Activated CD4-positive, alpha-beta T cell treated with anti-CD3 and anti-CD28 coated beads for 4 hours (primary cell): ENCODE results near the gene TXNDC11.

Experiments used
- DNase-seq, 2 donors: peaks; one replicate each; pipeline ENCODE4 v3.0.0-alpha.2; 2020

Gene TXNDC11

DNA sequence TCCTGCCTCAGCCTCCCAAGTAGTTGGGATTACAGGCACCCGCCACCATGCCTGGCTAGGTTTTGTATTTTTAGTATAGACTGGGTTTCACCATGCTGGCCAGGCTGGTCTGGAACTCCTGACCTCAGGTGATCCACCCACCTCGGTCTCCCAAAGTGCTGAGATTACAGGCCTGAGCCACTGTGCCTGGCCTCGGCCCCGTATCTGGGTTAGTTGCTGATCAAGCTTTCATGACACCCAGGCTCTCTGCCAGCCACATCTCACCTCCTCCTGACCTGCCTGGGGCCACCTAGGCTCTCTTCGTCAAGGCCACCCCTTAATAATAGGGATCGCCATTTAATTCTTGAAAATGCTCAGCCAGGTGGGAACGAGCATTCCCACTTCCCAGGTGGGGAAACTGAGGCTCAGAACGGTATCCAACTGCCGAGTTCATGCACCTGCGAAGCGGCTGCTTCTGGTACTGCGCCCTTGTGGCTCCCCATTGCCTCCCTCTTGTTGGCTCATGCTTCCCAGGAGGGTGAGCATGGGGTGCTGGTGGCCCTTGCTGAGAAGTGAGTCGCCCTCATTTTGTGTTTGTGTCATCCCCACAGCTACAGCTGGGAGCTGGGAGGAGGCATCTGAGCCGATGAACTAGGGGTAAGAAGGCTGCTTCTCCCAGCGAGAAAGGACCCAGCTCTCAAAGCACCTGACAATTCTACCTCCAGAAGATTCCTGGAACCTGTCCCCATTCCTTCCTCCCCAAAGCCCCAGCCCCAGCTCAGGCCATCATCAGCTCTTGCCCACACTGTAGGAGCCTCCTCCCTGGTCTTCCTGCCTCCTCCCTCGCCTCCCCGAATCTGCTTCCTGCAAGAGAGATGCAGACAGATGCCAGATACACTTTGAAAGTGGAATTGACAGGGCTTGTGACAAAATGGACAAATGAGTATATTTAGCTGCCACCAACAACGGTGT is 91.7 kb downstream of the TXNDC11 start:
- no peak for DNase-seq

DNA sequence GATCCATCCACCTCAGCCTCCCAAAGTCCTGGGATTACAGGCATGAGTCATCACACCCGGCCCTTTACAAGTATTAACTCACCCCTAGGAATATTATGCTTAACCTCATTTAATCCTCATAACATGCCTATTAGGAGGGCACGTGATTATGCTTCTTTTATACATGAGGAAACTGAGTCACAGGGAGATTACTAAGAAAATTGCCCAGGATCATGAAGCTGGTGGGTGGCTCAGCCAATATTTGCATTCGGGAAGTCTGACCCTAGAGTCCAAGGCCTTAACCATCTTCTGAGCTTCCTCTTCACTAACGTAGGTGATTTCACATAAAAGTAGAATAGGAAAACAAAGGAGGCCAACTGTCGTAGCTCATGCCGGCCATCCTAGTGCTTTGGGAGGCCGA is 93.4 kb downstream of the TXNDC11 start:
- DNase-seq = no peak

DNA sequence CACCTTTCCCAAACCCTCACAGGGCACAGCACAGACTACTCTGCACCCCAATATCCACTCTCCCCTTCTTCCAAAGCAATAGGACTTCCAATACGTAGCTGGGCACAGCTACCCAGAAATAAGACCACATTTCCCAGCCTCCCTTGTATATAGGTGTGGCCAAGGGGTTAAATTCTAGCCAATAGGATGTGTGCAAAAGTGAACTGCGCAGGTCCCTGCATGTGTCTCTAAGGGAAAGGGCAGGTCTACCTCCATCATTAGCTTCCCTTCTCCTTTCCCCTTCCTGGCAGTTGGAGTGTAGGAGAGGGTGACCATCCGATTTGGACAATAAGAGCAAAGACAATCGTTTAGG is 99.9 kb downstream of the TXNDC11 start:
- DNase-seq = no peak

DNA sequence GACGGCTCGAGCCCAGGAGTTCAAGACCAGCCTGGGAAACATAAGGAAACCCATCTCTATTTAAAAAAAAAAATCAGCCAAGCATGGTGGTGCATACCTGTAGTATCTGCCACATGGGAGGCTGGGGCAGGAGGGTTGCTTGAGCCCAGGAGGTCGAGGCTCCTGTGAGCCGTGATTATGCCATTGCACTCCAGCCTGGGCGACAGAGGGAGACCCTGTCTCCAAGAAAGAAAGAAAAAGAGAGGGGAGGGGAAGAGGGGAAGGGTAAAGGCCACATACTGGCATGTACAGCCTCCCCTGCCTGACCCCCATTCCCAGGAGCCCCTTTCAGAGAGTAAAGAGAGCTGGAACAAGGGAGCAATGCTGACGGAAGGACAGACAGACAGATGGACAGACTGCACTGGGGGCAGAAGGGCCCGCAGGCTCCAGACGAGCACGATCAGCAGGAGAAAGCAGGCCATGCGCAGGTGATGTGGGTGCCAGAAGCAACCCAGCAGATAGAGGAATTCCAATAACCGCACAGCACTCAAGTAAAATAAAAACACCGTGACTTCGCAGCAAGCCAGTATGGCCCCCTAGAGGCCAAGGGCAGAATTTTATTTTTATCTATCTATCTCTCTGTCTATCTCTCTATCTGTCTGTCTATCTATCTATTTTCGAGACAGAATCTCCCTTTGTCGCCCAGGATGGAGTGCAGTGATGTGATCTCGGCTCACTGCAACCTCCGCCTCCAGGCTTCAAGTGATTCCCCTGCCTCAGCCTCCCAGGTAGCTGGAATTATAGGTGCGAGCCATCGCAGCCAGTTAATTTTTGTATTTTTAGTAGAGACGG is 101.5 kb downstream of the TXNDC11 start:
- peak; percentile 24 to 51 for DNase-seq

DNA sequence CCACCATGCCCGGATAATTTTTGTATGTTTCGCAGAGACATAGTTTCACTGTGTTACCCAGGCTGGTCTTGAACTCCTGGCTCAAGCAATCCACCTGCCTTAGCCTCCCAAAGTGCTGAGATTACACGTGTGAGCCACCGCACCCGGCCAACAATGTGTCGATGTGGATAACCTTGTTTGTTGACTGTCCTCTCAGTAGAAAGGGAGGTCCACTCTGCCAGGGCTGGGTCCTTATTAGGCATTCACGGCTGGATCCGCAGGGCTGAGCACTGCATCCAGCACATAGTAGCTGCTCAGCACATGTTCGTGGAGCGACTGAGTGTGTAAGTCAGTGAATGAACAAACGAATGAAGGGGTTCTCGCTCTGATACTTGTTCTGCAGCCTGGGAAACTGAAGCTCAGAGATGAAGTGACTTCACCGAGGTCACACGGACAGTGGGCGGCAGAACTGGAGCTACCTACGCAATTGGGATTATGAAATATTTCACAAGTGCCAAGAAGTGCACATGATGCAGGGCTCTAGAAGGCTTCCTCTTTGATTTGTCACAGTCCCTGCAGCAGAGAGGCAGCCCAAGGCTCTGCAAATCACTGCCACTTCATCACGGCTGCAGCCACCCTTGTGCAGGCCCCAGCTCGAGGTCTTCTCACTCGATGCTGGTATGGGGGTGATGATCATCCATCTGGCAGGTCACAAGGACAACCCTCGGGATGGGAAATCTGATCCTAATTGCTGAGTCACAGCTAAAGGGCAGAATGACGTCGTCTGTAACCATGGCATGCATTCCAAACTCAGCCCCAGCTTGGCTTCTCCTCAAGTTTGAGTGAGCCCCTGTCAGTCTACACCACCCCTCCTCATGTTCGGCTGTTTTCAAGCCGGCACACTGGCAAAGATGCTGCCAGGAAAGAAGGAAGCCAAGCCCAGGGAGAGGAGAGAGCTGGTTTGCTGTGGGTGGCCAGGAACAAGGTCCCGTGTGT is 102.4 kb downstream of the TXNDC11 start:
- no peak for DNase-seq

DNA sequence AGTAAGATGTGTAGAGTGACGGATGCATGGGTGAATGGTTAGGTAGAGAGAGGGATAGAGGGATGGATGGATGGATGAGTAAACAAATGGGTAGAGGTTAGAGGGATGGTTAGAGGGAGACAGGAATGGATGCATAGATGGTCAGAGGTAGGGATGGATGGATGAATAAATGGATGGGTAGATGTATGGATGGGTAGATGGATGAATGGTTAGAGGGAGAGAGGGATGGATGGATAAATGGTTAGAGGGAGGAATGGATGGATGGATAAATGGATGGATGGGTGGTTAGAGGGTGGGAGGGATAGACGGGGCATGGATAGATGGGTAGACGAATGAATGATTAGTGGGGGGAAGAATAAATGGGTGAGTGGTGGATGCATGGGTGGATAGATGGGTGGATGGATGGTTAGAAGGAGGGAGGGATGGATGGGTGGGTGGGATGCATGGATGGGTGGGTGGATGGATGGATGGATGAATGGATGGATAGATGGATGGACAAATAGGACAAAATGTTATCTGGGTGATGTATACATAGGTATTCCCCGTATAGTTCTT is 103.6 kb downstream of the TXNDC11 start:
- DNase-seq = no peak

DNA sequence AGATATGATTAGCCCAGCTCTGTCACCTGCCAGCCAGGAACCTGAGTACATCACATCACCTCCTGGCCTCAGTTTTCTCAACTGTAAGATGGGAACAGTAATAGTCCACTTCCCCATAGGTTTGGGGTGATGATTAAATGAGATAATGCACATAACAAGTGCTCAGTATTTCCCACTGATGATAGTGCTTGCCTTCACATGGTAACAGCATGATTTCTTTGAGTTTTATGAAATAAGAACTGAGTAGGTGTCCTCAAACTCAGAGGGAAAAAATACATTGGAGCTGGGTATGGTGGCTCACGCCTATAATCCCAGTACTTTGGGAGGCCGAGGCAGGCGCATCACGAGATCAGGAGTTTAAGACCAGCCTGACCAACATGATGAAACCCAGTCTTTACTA is 104.5 kb downstream of the TXNDC11 start:
- no peak for DNase-seq

DNA sequence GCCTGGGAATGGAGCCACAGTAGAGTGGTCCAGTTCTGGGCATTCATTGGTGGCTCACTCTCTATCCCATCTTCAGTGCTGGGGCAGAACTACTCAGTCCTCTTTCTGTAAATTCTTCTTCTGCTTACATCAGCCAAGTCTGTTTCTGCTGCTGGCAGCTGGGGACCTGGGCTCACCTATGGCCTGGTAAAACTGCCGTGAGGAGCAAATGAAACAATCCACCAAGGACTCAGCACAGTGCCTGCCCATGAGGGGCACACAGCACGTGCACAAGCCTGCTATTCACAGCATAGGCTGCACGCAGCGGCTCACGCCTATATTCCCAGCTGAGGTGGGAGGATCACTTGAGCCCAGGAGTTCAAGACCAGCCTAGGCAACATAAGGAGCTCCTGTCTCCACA is 105.3 kb downstream of the TXNDC11 start:
- DNase-seq = no peak

DNA sequence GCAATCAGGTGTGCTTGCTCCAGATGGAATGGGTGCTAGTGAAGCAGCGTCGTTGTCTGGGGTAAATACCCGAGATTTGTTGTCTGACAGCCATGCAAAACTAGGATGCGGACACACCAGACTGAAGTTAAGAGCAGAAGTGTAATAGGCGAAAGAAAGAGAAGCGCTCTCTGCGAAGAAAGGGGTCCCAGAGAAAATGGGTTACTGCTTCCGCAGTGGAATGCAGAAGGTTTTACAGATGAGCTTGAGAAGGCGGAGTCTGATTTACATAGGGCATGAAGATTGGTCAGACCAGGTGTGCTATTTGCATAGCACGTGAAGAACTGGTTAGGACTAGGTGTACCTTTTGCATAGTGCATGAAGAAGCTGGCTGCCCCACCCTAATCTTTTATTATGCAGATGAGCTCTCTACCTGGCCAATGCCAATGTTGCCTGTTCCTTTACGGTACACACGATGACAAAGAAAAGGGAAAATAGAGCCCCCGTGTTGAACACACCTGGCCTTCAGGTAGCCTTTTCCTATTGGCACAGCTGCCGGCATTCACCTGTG is 106.4 kb downstream of the TXNDC11 start:
- DNase-seq = no peak

DNA sequence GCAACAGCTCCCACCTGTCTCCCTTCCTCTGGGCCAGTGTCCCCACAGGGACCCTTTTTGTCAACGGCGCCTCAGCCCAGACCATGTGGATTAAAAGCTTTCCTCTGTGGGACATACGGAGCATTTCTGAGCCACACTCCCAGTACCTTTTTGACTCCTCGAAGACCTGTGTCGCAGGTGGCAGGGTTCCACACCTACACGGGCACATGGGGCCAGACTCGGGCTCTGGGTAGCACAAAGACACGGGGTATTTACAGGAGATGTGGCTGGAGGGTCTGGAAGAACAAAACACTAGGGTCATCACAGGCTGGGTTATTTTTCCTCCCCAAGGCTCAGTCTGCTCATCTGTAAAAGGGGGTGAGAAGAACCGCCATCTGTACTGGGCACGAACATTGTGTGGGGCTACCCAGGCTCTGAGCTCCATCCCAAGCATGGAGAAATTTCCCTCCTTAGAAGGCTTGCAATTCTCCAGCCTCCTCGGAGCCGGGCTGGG is 106.9 kb downstream of the TXNDC11 start:
- no peak for DNase-seq

DNA sequence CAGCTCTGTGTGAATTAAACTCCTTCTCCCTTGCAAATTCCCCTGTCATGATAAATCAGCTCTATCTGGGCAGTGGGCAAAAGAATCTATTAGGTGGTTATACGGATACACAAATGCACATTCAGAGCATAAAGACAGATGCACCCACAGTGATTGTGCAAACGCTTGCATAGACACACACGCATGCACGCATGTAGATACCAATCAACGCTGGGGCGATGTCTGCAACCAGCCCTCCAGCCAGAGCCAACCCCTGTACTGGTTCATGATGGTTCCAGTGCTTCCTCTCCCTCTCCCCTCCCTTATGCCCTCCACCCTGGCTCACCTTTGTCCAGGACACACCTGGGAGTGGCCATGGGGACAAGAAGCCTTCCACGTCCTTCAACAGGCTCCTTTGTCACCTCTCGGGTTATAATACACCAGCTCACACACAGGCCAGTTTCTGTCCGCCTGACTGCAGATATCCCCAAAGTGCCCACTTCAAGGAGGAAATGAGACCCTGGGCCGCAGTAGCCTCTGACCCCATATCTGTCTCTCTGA is 107.5 kb downstream of the TXNDC11 start:
- no peak for DNase-seq

DNA sequence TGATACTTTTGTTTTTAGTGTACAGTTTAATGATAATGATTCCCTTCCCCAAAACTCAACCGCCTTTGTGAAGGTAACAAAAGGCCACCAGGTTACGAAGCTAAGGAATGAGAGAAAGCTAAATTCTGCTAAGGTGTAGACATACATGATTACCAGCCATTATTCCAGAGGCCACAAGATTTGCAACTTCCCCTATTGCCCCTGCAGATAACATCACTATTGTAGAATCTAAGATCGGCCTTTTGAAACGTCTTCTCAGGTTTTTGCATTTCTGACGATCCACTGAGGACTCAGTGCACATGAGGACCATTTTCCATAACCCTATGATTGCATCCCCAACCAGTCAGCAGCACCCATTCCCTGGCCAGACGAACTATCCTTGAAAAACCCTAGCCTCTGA is 108.3 kb downstream of the TXNDC11 start:
- DNase-seq = no peak

DNA sequence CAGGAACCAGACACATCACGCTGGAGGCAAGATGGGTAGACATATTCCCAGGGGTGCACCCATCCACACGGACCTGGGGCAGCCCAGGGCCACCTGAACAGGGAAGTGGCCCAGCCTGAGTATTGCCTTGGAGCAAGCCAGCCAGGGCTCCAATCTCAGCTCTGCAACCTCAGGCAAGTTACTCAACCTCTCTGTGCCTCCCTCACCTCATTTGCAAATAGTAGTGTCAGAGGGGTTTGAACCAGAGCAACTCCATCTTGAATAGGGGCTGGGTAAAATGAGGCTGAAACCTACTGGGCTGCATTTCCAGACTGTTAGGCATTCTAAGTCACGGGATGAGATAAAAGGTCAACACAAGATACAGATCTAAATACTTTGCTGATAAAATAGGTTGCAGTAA is 109.5 kb downstream of the TXNDC11 start:
- no peak for DNase-seq

DNA sequence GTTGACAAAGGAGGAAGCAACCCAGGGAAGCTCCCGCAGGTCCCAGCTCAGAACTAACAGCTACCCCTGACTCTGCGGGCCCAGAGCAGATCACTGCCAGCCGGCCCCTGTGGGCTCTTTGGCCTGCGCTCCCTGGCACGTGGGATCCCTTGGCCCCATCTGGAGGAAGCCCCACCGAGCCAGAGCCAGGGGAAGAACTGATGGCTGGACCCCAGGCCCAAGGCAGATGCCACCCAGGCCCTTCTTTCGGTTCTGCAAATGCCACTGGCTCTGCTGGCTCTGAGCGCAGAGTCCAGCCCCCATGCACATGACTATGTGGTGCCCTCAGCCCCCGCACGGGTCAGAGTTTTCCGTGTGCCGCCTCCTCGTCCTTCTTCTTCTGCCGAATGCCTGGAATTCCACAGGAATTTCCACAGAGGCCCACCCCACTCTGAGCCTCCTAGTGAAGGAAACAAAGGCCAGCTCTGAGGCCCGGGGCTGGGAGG is 110.2 kb downstream of the TXNDC11 start:
- DNase-seq = no peak

DNA sequence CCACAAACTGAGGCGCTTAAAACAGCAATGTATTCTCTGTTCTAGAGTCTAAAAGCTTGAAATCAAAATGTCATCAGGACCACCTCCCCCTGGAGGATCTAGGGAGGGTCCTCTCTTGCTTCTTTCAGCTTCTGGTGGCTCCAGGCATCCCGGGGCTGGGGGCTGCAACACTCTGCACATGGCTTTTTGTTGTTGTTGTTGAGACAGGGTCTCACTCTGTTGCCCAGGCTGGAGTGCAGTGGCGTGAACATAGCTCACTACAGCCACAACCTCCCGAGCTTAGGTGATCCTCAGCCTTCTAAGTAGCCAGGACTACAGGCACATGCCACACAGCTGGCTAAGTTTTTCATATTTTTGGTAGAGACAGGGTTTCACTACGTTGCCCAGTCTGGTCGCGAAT is 111.4 kb downstream of the TXNDC11 start:
- DNase-seq = no peak

DNA sequence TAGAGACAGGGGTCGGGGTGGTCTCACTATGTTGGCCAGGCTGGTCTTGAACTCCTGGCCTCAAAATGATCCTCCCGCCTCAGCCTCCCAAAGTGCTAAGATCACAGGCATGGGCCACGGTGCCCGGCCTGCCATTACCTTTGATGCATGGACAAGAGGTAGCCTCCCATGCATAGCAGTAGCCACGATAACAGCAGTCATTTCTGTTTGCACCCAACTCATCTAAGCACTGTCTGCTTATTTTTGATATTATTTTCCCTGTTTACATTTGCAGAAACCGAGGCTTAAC is 111.9 kb downstream of the TXNDC11 start:
- DNase-seq = no peak

DNA sequence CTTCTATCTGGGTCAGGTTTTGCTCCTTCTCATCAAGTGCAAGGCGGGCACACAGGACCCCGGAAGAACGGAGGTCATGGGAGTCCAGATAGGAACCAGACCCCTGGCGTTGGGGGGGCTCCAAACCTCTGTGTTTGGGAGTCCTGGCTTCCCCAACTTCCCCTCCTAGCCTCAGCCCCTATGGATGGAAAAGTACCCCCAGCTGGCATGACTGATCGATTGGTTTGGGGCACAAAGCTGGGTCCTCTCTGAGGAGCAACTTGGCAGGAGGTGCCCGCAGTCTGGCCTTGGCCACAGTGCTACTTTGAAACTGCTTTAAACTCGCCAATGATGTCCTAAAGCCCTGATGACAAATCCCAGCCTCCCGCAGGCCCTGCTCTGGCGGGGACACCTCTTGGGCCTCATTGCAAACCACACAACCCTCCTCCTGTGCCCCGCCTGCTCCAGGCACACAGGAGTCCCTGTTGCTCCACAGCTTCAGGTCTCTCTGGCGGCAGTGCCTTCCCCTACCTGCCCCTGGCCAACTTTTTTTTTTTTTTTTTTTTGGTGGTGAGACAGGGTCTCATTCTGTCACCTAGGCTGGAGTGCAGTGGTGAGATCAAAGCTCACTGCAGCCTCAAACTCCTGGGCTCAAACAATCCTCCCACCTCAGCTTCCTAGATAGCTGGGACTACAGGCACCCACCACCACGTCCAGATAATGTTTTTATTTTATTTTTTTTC is 112.5 kb downstream of the TXNDC11 start:
- DNase-seq = no peak
